IMR-90 (cell line): Measurements from ENCODE around the gene LBH. TPM values are rescaled to one million over a fixed set of nuclear protein-coding genes. Genes with fewer than 3 reads are reported as not detected.

Experiments
- ATAC-seq: fragments of 200-7000 bp; cut with Tn5 transposase; 2 replicates; pipeline ENCODE4 v1.9.1; 2020; ENCODE audit warnings: low read depth, mild to moderate bottlenecking, moderate library complexity
- BruUV-seq: library from RNA; stranded (reverse); fragments of 400-500 nt; replicated peaks from 2 replicates; lab custom pipeline; 2021; lab: Mats Ljungman, UMichigan
- CTCF ChIA-PET: fragments of 300-600 bp; formaldehyde crosslinking; extraction: SDS; loops from one replicate; lab custom pipeline; 2021; ENCODE audit warnings: antibody characterized with exemption; lab: Yijun Ruan, JAX
- POLR2A ChIA-PET: fragments of 300-600 bp; sonication (Branson Sonifier 250); formaldehyde crosslinking; loops from one replicate; lab custom pipeline; 2022; ENCODE audit warnings: antibody characterized with exemption; ENCODE audit not compliant: unreplicated experiment; lab: Charles Lee
- DNase-seq: peaks from one replicate; pipeline ENCODE4 v3.0.0; 2013
- H2AFZ ChIP-seq: replicated peaks from 2 replicates; pipeline ENCODE3; 2013; ENCODE audit warnings: low read length, mild to moderate bottlenecking; ENCODE audit not compliant: poor library complexity
- H2AK5ac ChIP-seq: 2 replicates; pipeline ENCODE4 v1.6.1; 2013; ENCODE audit warnings: low read depth, low read length, inconsistent platforms
- H2AK9ac ChIP-seq: replicated peaks from 2 replicates; pipeline ENCODE3; 2013; ENCODE audit warnings: mild to moderate bottlenecking, low read depth, low read length, moderate library complexity; ENCODE audit not compliant: poor library complexity
- H2BK120ac ChIP-seq: 2 replicates; pipeline ENCODE4 v1.6.1; 2013; ENCODE audit warnings: low read depth, low read length, inconsistent platforms
- H2BK15ac ChIP-seq: 3 replicates; pipeline ENCODE4 v1.6.1; 2013; ENCODE audit warnings: low read depth, low read length, inconsistent platforms
- H2BK20ac ChIP-seq: 2 replicates; pipeline ENCODE4 v1.6.1; 2013; ENCODE audit warnings: low read depth, mild to moderate bottlenecking, inconsistent platforms, low read length, moderate library complexity
- H2BK5ac ChIP-seq: 2 replicates; pipeline ENCODE4 v1.6.1; 2013; ENCODE audit warnings: mild to moderate bottlenecking, low read depth, low read length, inconsistent platforms; ENCODE audit not compliant: poor library complexity, severe bottlenecking
- H3K14ac ChIP-seq: replicated peaks from 2 replicates; pipeline ENCODE4 v1.6.1; 2013; ENCODE audit warnings: low read depth, low read length, inconsistent platforms
- H3K18ac ChIP-seq: 2 replicates; pipeline ENCODE4 v1.6.1; 2013; ENCODE audit warnings: low read depth, low read length, control low read depth
- H3K23ac ChIP-seq: 2 replicates; pipeline ENCODE4 v1.6.1; 2013; ENCODE audit warnings: low read depth, low read length, inconsistent platforms
- H3K27ac ChIP-seq: 2 replicates; pipeline ENCODE4 v1.5.1; 2013; ENCODE audit warnings: mild to moderate bottlenecking, control low read depth, low read length; ENCODE audit not compliant: insufficient read depth
- H3K27me3 ChIP-seq: 2 replicates; pipeline ENCODE4 v1.6.1; 2013; ENCODE audit warnings: low read length; ENCODE audit not compliant: control insufficient read depth, insufficient read depth
- H3K36me3 ChIP-seq: 2 replicates; pipeline ENCODE4 v1.6.1; 2013; ENCODE audit warnings: low read length, mixed read lengths; ENCODE audit not compliant: control insufficient read depth, insufficient read depth
- H3K4ac ChIP-seq: 2 replicates; pipeline ENCODE4 v1.6.1; 2013; ENCODE audit warnings: low read depth, low read length, inconsistent platforms
- H3K4me1 ChIP-seq: 2 replicates; pipeline ENCODE4 v1.6.1; 2013; ENCODE audit warnings: low read length, mixed read lengths; ENCODE audit not compliant: control insufficient read depth, insufficient read depth
- H3K4me2 ChIP-seq: 2 replicates; pipeline ENCODE4 v1.6.1; 2013; ENCODE audit warnings: low read depth, mild to moderate bottlenecking, control low read depth, low read length, moderate library complexity
- H3K4me3 ChIP-seq: 2 replicates; pipeline ENCODE4 v1.5.1; 2013; ENCODE audit warnings: low read depth, mild to moderate bottlenecking, control low read depth, low read length, moderate library complexity; ENCODE audit not compliant: insufficient read depth
- H3K56ac ChIP-seq: 2 replicates; pipeline ENCODE4 v1.6.1; 2013; ENCODE audit warnings: low read length, inconsistent platforms; ENCODE audit not compliant: insufficient read depth; ENCODE audit errors: extremely low read depth
- H3K79me1 ChIP-seq, 2 experiments: 2 replicates each; pipeline ENCODE4 v1.6.1; 2013; ENCODE audit warnings: low read length in 2 of 2, inconsistent platforms in 1 of 2, low read depth in 1 of 2
- H3K9ac ChIP-seq: 2 replicates; pipeline ENCODE4 v1.6.1; 2013; ENCODE audit warnings: low read depth, low read length, control low read depth
- H3K9me1 ChIP-seq: 2 replicates; pipeline ENCODE4 v1.6.1; 2013; ENCODE audit warnings: low read length, inconsistent platforms; ENCODE audit not compliant: insufficient read depth
- H3K9me3 ChIP-seq: 2 replicates; pipeline ENCODE4 v1.6.1; 2013; ENCODE audit warnings: low read length; ENCODE audit not compliant: control insufficient read depth, insufficient read depth
- H4K20me1 ChIP-seq: 2 replicates; pipeline ENCODE4 v1.6.1; 2013; ENCODE audit warnings: low read length, inconsistent platforms; ENCODE audit not compliant: insufficient read depth
- H4K5ac ChIP-seq: 2 replicates; pipeline ENCODE4 v1.6.1; 2013; ENCODE audit warnings: mild to moderate bottlenecking, low read depth, low read length, control low read depth
- H4K8ac ChIP-seq, 2 experiments: 2 replicates each; pipeline ENCODE4 v1.6.1; 2013; ENCODE audit warnings: low read depth in 2 of 2, low read length in 2 of 2, control low read depth in 1 of 2, inconsistent platforms in 1 of 2
- H4K91ac ChIP-seq: 2 replicates; pipeline ENCODE4 v1.6.1; 2013; ENCODE audit warnings: low read depth, low read length, inconsistent platforms; ENCODE audit not compliant: insufficient read depth
- MXI1 ChIP-seq: IDR thresholded peaks from 2 replicates; pipeline ENCODE4 v1.6.1; 2012; ENCODE audit warnings: low read depth, mild to moderate bottlenecking, low read length, moderate library complexity, borderline replicate concordance
- WGBS, 2 experiments: methylation state at CpG; one replicate each; pipeline versions ENCODE4 v1.1.5 to v1.1.7; 2013; ENCODE audit warnings: missing lambda C conversion rate in 2 of 2; ENCODE audit not compliant: insufficient read length in 1 of 2; ENCODE audit errors: extremely low coverage in 2 of 2; 5-methylcytosine and 5-hydroxymethylcytosine counted together
- dilution Hi-C: fragments of 300-500 bp; cut with HindIII; formaldehyde crosslinking; loops from one replicate; pipeline ENCODE4 v1.14.3; 2018; ENCODE audit warnings: low sequenced_read_pairs; ENCODE audit not compliant: unreplicated experiment
- in situ Hi-C: fragments of 300-500 bp; cut with MboI; formaldehyde crosslinking; loops from 3 replicates; pipeline ENCODE4 v1.14.3; 2019; ENCODE audit warnings: low sequenced_read_pairs, inconsistent platforms, mixed read lengths
- intact Hi-C: fragments of 100-400 bp; cut with micrococcal nuclease; formaldehyde crosslinking; loops from 2 replicates; pipeline ENCODE4 v1.10.0; 2022
- polyA plus RNA-seq, 3 experiments: library from polyadenylated mRNA; depleted of rRNA; stranded (reverse); fragments of >200 nt; gene quantifications; 2 replicates each; pipeline ENCODE4 v1.2.3, GENCODE V29; 2012; ENCODE audit warnings: low replicate concordance in 1 of 3
- total RNA-seq: library from RNA; depleted of rRNA; stranded (reverse); fragments of >200 nt; gene quantifications from 2 replicates; pipeline ENCODE4 v1.2.3, GENCODE V29; 2012
- TF ChIP-seq, protein P1 (sequence below): conservative IDR thresholded peaks from 2 replicates; pipeline ENCODE4 v1.5.1; 2012; ENCODE audit warnings: mild to moderate bottlenecking, low read depth, low read length, improper control_type of control experiment

LBH gene
- total and polyA plus RNA-seq, 2 of the 4 experiments (the other 2 are of a cell fraction), result 158 to 202 TPM

- ChIA-PET CTCF (interaction anchor here (0.5 to 0.8 kb wide), 2 partner anchors 10 to 11 kb away, joined by 3 read pairs; no protein-coding TSS in a partner anchor), POLR2A (interaction anchor here (0.6 to 0.8 kb wide), 2 partner anchors 17 to 130 kb away, joined by 3 to 5 read pairs; no protein-coding TSS in a partner anchor)
- dilution Hi-C loops (no loop called here), intact Hi-C loops (no loop called here), in situ Hi-C loops (no loop called here)
- peak overlapping the region; percentile 98 for H2AK5ac ChIP-seq
- H3K4me2 ChIP-seq, result no peak overlapping the region
- H3K14ac ChIP-seq, result peak overlapping the region; percentile 12; the same call in 1 of the 2 replicates
- H2AK9ac ChIP-seq, result no peak overlapping the region
- H3K56ac ChIP-seq, result no peak overlapping the region
- peak overlapping the region; percentile 87 for H4K5ac ChIP-seq
- H3K36me3 ChIP-seq, result no peaks in the 10 kb centered on the region
- WGBS, 2 experiments, result no CpG with 5 or more reads among the region's 4 CpGs
- DNase-seq (no peak), ATAC-seq (no peak)
- H4K20me1 ChIP-seq, result no peaks in the 10 kb centered on the region
- peak overlapping the region; percentile 29 for H2BK5ac ChIP-seq
- no peaks in the 10 kb centered on the region for H3K9me3 ChIP-seq
- H3K9me1 ChIP-seq, result peaks cover 18% of the 10 kb centered on the region
- H3K23ac ChIP-seq, result peak overlapping the region; percentile 66
- peak overlapping the region; percentile 70; the same call in 2 of the 3 replicates for H2BK15ac ChIP-seq
- TF ChIP-seq, protein P1, sequence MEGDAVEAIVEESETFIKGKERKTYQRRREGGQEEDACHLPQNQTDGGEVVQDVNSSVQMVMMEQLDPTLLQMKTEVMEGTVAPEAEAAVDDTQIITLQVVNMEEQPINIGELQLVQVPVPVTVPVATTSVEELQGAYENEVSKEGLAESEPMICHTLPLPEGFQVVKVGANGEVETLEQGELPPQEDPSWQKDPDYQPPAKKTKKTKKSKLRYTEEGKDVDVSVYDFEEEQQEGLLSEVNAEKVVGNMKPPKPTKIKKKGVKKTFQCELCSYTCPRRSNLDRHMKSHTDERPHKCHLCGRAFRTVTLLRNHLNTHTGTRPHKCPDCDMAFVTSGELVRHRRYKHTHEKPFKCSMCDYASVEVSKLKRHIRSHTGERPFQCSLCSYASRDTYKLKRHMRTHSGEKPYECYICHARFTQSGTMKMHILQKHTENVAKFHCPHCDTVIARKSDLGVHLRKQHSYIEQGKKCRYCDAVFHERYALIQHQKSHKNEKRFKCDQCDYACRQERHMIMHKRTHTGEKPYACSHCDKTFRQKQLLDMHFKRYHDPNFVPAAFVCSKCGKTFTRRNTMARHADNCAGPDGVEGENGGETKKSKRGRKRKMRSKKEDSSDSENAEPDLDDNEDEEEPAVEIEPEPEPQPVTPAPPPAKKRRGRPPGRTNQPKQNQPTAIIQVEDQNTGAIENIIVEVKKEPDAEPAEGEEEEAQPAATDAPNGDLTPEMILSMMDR, result no peak
- no peak for TF ChIP-seq MXI1
- H3K4ac ChIP-seq, result peak overlapping the region; percentile 74
- H3K27ac ChIP-seq, result peak overlapping the region; percentile 47; the same call in 1 of the 2 replicates
- H3K4me3 ChIP-seq, result no peak overlapping the region
- peak overlapping the region; percentile 56 to 80 for H4K8ac ChIP-seq
- peak overlapping the region; percentile 83 for H4K91ac ChIP-seq
- BruUV-seq, result no TSS peak
- H2AFZ ChIP-seq, result no peak overlapping the region
- H3K79me1 ChIP-seq, result peaks cover 3 to 19% of the 10 kb centered on the region in 2 experiments; a peak in 3 of 4 replicates
- H3K4me1 ChIP-seq, result peaks cover 40% of the 10 kb centered on the region
- H3K27me3 ChIP-seq, result no peaks in the 10 kb centered on the region
- H2BK120ac ChIP-seq, result peak overlapping the region; percentile 89
- H2BK20ac ChIP-seq, result peak overlapping the region; percentile 74
- no peak overlapping the region for H3K9ac ChIP-seq
- peak overlapping the region; percentile 56 for H3K18ac ChIP-seq
These were observed 45.1 kb downstream of the LBH start for GRCh38 chr2:30276455-30276911.
